Suppressor macrophage (primary cell): ENCODE measurements around the gene XRCC2.
"Not testable (repeated sequence)": the region's sequence is repeated elsewhere in the genome, so short reads cannot be mapped to it uniquely, and the experiment has no call there.

Experiments
- DNase-seq, 4 experiments: peaks; one replicate each; pipeline ENCODE4 v3.0.0-alpha.2; 2020 to 2022
- total RNA-seq, 17 experiments: gene quantifications; one replicate each; lab custom pipeline; 2026; ENCODE audit warnings: mixed read lengths in 6 of 17, inconsistent platforms in 3 of 17; lab: John Stamatoyannopoulos, UW

The XRCC2 gene
- 1.1 to 13.4 (median 5.2) reads per million in 17 experiments for total RNA-seq

DNA sequence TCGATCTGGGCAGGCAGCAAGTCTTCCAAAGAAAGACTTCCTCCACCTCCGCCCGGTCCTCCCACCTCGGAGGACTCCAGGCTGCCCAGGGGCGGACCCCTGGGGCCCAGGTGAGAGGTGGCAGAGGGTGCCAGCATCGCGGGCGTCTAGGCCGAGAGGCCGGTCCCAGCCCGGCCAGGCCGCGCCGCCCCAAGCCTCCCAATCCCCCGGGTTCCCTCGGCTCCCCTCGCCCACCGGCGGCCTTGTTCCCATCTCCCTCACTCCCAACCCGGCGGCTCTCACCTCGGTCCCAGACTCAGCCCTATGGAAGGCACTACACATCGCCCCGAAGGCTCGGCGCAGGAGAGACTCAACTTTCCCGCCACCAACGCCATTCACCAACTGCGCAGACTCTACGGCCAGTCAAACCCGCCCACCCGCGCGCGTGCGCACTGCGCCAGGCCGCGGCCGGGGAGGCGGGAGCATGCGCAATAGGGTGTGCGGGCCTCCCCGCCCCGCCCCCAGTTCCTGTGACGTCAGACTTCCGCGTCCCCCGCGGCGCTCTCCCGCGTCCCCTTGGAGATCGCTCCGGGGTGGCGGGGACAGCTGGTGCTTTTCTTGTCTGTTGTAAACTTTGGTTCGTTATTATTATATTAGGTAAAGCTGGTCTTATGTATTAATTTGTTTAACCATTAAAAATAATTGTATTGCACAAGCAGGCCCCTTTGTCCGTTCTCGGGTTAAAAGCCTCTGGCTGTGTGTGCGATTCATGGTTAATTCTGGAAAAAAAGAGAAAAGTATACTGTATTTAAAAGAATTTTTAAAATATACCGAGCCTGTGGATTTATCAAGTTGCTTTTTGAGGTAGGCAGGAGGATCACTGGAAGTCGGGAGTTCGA, at the start of gene XRCC2:
Gene XRCC2, minus strand, starts transcription at position 383 of the 878 bp plus-strand sequence. Its CDS starts 62 bp downstream, at position 321.
- DNase-seq: peak; percentile 95 to 98 (median 98)

DNA sequence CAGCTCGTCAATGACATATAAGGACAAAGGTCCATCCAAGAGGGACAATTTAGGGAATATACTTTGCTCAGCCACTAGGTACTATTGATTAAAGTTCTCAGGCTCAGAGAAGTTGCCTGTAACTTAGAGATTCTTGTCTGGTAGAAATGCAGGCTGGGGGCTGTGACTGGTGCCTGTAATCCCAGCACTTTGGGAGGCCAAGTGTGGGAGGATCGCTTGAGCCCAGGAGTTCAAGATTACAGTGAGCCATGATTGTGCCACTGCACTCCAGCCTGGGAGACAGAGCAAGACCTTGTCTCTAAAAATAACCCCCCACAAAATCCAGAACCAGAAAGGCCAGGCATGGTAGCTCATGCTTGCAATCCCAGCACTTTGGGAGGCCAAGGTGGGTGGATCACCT, 47.4 kb upstream of the XRCC2 start:
- no peak for DNase-seq

- DNase-seq: not testable (repeated sequence)
Measured at GRCh38 chr7:152712412-152713042, 36.6 kb upstream of the XRCC2 start.

GRCh38 chr7:152711444-152711944, 35.6 kb upstream of the XRCC2 start:
- no peak for DNase-seq

- no peak for DNase-seq
Measured at GRCh38 chr7:152710153-152710442, 34.2 kb upstream of the XRCC2 start.

DNA sequence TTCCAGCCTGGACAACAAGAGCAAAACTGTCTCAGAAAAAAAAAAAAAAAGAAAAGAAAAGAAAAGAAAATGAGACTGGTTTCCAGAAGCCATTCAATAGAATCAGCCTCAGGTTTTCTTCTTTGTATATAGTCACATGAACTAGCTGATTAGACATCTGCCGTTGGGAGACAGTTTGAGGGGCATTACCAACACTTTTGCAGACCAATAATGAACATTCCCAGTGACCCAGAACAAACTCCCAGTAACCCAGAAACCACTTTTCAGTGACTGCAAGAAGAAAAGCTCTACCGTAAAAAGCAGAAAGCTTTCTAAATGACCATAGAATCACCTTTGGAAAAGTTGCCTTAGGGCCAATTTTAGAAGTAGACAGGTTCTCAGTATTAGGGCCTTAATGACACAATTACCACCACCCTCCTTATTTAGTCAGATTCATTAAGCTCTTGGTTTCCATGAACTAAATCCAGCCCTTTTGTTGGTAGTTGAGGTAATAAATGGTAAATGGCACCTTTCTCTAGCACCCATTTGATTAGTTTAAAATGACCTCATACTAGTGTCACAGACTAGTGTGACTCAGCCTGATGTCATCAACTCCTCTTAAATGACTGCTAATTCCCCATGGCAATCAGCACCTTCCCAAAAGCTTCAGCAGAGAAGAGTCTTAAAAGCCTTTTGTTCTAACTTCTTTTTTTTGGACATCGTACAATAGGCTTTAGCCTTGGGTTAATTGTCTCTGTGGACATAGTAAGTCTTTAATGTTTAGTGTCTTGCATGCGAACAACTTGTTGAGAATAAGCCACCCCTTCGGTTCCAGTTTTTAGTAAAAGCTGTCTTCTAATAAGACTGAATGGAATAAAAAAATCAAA, 33.6 kb upstream of the XRCC2 start:
- DNase-seq: peak; percentile 19 to 48 (median 30)

GRCh38 chr7:152704796-152705384, 28.9 kb upstream of the XRCC2 start:
- peak in 1 of 4 experiments; percentile 6 for DNase-seq

DNA sequence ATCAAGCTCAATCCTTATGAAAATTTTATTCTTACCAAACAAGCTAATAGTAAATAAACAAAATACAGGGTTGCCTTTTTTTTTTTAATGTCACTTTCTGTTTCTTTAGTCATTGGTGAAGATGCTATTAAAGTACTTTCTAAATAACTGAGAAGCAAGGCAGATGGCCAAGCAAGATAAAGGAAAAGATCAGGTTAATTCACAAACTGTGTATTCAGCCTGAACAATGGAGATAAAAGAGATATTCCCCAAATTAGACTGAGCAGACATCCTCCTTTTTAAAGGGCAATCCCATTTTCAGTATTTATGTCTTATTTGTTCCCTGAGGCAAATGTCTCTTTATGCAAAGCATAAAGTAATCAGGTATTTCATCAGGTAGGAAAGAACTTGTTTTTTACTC, 23.1 kb upstream of the XRCC2 start:
- no peak for DNase-seq

DNA sequence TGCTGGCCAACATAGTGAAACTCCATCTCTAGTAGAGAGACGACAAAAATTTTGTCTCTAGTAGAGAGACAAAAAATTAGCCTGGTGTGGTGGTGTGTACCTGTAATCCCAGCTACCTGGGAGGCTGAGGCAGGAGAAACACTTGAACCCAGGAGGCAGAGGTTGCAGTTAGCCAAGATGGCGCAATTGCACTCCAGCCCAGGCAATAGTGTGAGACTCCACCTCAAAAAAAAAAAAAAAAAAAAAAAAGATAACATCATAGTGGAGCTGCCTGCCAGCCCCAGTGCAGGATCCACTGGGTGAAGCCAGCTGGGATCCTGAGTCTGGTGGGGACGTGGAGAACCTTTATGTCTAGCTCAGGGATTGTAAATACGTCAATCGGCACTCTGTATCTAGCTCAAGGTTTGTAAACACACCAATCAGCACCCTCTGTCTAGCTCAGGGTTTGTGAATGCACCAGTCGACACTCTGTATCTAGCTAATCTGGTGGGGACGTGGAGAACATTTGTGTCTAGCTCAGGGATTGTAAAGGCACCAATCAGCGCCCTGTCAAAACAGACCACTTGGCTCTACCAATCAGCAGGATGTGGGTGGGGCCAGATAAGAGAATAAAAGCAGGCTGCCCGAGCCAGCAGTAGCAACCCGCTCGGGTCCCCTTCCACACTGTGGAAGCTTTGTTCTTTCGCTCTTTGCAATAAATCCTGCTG, 21.5 kb upstream of the XRCC2 start:
- DNase-seq: not testable (repeated sequence)

DNA sequence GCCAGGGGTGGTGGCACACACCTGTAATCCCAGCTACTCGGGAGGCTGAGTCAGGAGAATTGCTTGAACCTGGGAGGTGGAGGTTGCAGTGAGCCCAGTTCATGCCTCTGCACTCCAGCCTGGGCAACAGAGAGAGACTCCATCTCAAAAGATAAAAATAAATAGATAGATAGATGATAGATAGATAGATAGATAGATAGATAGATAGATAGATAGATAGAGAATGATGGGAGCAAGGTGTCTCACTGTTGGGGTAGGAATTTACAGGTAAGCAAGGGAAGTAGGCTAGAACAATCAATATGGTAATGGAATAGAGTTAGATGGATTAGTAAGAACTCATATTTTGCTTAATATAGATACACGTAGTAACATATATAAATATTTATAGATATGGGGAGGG, 16.3 kb upstream of the XRCC2 start:
- not testable (repeated sequence) for DNase-seq

DNA sequence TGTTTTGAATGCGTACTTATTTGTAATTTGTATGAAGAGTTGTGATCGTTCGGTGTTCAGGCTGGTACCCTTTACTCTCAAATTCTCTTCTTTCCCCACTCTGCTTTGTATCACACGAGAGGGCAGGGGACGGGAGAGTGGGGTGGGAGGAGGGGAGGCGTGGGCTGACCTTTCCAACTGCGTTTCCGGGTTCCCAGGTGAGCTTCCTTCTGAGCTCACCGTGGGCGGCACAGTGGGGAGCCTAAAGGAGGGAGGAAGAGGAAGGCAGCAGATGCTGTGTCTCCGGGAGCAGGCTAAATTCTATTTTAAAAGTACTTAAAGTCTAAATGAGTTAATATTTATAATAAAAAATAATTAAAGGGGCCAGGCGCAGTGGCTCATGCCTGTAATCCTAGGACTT, 7.4 kb upstream of the XRCC2 start:
- no peak for DNase-seq

- DNase-seq: no peak
Measured at GRCh38 chr7:152677808-152678670, 2.1 kb upstream of the XRCC2 start.

- peak in 1 of 4 experiments; percentile 10 for DNase-seq
Measured at GRCh38 chr7:152674860-152675758, 832 bp downstream of the XRCC2 start.

GRCh38 chr7:152673897-152674296, 2.0 kb downstream of the XRCC2 start:
- no peak for DNase-seq

DNA sequence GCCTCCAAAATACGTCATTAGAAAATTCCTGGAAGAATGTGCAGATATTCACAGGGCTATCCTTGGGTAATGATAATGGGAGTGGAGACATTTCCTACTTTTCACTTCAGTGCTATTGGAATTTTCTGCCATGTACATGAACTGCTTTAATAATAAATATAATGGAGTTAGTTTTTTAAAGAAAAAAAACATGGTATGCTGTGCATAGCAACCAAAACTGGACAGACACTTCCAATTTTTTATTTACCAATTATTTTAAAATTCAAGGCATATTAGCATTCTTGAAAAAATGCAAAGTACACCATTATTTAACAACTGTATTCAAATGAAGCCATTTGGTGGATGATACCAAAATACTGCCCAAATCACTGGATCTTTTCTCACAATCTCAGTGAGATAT, 3.3 kb downstream of the XRCC2 start:
- DNase-seq: no peak

DNA sequence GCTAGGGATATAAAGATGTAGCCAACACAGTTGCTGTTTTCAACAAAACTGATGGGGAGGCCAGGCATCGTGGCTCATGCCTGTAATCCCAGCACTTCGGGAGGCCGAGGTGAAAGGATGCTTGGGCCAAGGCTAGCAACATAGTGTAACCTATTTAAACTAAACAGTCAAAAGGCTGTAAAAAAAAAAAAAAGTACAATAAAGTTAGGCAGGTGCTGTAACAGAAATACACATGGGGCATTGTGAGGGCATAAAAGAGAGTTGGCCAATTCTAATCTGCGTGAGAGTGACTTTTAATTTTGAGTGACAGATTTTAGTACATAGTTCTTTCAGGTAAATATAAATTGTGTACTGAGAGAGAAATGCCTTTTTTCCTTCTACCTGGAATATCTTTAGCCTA, 6.2 kb downstream of the XRCC2 start:
- DNase-seq: no peak

DNA sequence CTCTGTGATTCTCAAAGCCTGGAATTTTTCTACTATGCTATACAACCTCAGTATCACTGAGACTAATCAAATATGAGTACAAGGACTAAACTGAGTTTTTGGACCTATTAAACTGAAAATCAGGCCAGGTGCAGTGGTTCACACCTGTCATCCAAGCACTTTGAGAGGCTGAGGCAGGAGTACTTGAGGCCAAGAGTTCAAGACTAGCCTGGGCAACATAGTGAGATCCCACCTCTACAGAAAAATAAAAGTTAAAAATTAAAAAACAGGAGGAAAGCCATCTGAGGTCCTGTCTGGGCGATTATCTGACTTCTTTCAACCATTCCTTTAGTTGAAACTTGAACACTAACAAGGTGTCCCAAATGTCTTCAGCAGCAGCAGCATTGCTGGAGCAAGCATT, 7.0 kb downstream of the XRCC2 start:
- DNase-seq: no peak

DNA sequence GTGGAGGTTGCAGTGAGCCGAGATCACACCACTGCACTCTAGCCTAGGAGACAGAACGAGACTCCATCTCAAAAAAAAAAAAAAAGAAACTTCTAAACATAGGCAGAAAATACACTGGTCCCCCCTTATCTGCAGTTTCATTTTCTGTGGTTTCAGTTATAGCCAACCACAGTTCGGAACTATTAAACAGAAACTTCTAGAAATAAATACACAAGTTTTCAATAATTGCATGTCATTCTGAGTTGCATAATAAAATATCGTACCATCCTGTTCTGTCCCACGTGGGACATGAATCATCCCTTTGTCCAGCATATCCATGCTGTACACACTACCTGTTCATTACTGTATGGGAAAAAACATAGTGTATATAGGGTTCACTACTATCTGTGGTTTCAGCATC, 8.0 kb downstream of the XRCC2 start:
- DNase-seq: peak in 2 of 4 experiments; percentile 28 to 29

- no peak for DNase-seq
Measured at GRCh38 chr7:152666078-152666477, 9.9 kb downstream of the XRCC2 start.

GRCh38 chr7:152664636-152665035, 11.3 kb downstream of the XRCC2 start:
- DNase-seq: no peak
